ENCODE measurements around the gene RPL27A. TPM values are rescaled to one million over a fixed set of nuclear protein-coding genes. Genes with fewer than 3 reads are reported as not detected.
"Not testable (repeated sequence)": the region's sequence is repeated elsewhere in the genome, so short reads cannot be mapped to it uniquely, and the experiment has no call there.

Gene RPL27A
- total RNA-seq, 4 donors from 2014 or later, result 921 to 1,566 (median 1,106) TPM

GRCh38 chr11:8661001-8661795, 21.4 kb upstream of the RPL27A start:
- H3K27ac ChIP-seq, result no peak overlapping the region
- H3K27me3 ChIP-seq, result no peaks in the 10 kb centered on the region
- intact Hi-C loops (cut with DNase I), result no loop called here
- H3K36me3 ChIP-seq, result peaks cover 0 to 32% (median 0%) of the 10 kb centered on the region in 3 donors
- TF ChIP-seq CTCF (IDR thresholded peaks at IDR 0.05), result no peak
- TF ChIP-seq POLR2A (IDR thresholded peaks at IDR 0.05), result no peak
- peaks cover 0 to 5% (median 0%) of the 10 kb centered on the region in 3 donors for H3K4me1 ChIP-seq
- no peaks in the 10 kb centered on the region for H3K9me3 ChIP-seq
- DNase-seq, result no peak
- no peak overlapping the region for H3K4me3 ChIP-seq
- WGBS, 2 donors, result 78 to 83% methylated on average over 5 to 6 of the region's 6 CpGs

- Histone ChIP-seq H3K27me3 (no peaks in the 10 kb centered on the region), H3K27ac (no peak overlapping the region), H3K36me3 (peaks cover 0 to 59% (median 0%) of the 10 kb centered on the region in 3 donors), H3K9me3 (no peaks in the 10 kb centered on the region), H3K4me1 (no peaks in the 10 kb centered on the region), H3K4me3 (no peak overlapping the region)
- TF ChIP-seq CTCF (IDR thresholded peaks at IDR 0.05) (no peak), POLR2A (IDR thresholded peaks at IDR 0.05) (no peak)
- intact Hi-C loops (cut with DNase I), result no loop called here
- DNase-seq, result no peak
- WGBS, 2 donors, result 85 to 100% methylated on average over 1 of the region's 1 CpG
These were observed 17.4 kb upstream of the RPL27A start for GRCh38 chr11:8665222-8665621.

DNA sequence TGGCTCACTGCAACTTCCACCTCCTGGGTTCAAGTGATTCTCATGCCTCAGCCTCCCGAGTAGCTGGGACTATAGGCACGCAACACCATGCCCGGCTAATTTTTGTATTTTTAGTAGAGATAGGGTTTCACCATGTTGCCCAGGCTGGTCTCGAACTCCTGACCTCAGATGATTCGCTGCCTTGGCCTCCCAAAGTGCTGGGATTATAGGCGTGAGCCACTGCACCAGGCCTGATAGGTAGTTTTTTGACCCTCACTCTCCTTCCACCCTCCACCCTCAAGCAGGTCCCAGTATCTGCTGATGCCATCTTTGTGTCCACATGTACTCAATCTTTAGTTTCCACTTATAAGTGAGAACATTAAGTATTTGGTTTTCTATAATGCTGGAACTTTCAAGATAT, 12.5 kb upstream of the RPL27A start:
- H3K4me3 ChIP-seq; DNase-seq; H3K27me3 ChIP-seq; H3K9me3 ChIP-seq; intact Hi-C loops (cut with DNase I): not testable (repeated sequence)
- H3K36me3 ChIP-seq, result peaks cover 0 to 45% (median 0%) of the 10 kb centered on the region in 3 donors
- WGBS, 2 donors, result 82 to 91% methylated on average over 6 of the region's 6 CpGs
- peaks cover 6 to 24% (median 19%) of the 10 kb centered on the region in 3 donors for H3K4me1 ChIP-seq
- H3K27ac ChIP-seq, result peak overlapping the region in 1 of 4 donors; percentile 87

GRCh38 chr11:8671193-8671612, 11.4 kb upstream of the RPL27A start:
- intact Hi-C loops (cut with DNase I), result no loop called here
- 15 to 18% methylated on average over 4 of the region's 4 CpGs for WGBS, 2 donors
- TF ChIP-seq CTCF (IDR thresholded peaks at IDR 0.05) (no peak), POLR2A (IDR thresholded peaks at IDR 0.05) (no peak)
- peak overlapping the region; percentile 75 to 91 (median 87) for H3K27ac ChIP-seq
- no peak for DNase-seq
- no peaks in the 10 kb centered on the region for H3K9me3 ChIP-seq
- H3K27me3 ChIP-seq, result no peaks in the 10 kb centered on the region
- peaks cover 0 to 36% (median 0%) of the 10 kb centered on the region in 3 donors for H3K36me3 ChIP-seq
- peaks cover 6 to 24% (median 19%) of the 10 kb centered on the region in 3 donors for H3K4me1 ChIP-seq
- H3K4me3 ChIP-seq, result no peak overlapping the region

GRCh38 chr11:8671651-8672062, 10.9 kb upstream of the RPL27A start:
- DNase-seq, result no peak
- H3K4me1 ChIP-seq, result peaks cover 6 to 24% (median 19%) of the 10 kb centered on the region in 3 donors
- peaks cover 0 to 36% (median 0%) of the 10 kb centered on the region in 3 donors for H3K36me3 ChIP-seq
- intact Hi-C loops (cut with DNase I), result no loop called here
- H3K9me3 ChIP-seq, result no peaks in the 10 kb centered on the region
- no peak for TF ChIP-seq CTCF (IDR thresholded peaks at IDR 0.05)
- TF ChIP-seq POLR2A (IDR thresholded peaks at IDR 0.05), result no peak
- H3K4me3 ChIP-seq, result no peak overlapping the region
- WGBS, 2 donors, result 0 to 20% methylated on average over 1 of the region's 1 CpG
- H3K27me3 ChIP-seq, result no peaks in the 10 kb centered on the region
- peak overlapping the region; percentile 75 to 91 (median 87) for H3K27ac ChIP-seq
